Measurements from ENCODE around the gene GJB2.

GRCh38 chr13:20181188-20181587 lies 11.6 kb downstream of the GJB2 start:
- TF ChIP-seq ISL1 (CRISPR knock-in tag; IDR thresholded peaks at IDR 0.05) (no peak), RARB (CRISPR knock-in tag; IDR thresholded peaks at IDR 0.05) (no peak), ZNF70 (CRISPR knock-in tag; IDR thresholded peaks at IDR 0.05) (no peak), SNAI2 (CRISPR knock-in tag; IDR thresholded peaks at IDR 0.05) (no peak), ZFP30 (CRISPR knock-in tag; IDR thresholded peaks at IDR 0.05) (no peak), ZNF565 (CRISPR knock-in tag; conservative IDR thresholded peaks at IDR 0.05; ENCODE audit: low read depth) (no peak), ARNTL (CRISPR knock-in tag; IDR thresholded peaks at IDR 0.05; ENCODE audit: borderline replicate concordance, low read depth) (no peak)
